CD4-positive, alpha-beta T cell treated with Interleukin-17A for 4 hours (primary cell): ENCODE data around the gene HOTAIR.

Experiments used
- DNase-seq: peaks from one replicate; pipeline ENCODE4 v3.0.0-alpha.2; 2020; ENCODE audit warnings: mixed read lengths

The HOTAIR gene

DNA sequence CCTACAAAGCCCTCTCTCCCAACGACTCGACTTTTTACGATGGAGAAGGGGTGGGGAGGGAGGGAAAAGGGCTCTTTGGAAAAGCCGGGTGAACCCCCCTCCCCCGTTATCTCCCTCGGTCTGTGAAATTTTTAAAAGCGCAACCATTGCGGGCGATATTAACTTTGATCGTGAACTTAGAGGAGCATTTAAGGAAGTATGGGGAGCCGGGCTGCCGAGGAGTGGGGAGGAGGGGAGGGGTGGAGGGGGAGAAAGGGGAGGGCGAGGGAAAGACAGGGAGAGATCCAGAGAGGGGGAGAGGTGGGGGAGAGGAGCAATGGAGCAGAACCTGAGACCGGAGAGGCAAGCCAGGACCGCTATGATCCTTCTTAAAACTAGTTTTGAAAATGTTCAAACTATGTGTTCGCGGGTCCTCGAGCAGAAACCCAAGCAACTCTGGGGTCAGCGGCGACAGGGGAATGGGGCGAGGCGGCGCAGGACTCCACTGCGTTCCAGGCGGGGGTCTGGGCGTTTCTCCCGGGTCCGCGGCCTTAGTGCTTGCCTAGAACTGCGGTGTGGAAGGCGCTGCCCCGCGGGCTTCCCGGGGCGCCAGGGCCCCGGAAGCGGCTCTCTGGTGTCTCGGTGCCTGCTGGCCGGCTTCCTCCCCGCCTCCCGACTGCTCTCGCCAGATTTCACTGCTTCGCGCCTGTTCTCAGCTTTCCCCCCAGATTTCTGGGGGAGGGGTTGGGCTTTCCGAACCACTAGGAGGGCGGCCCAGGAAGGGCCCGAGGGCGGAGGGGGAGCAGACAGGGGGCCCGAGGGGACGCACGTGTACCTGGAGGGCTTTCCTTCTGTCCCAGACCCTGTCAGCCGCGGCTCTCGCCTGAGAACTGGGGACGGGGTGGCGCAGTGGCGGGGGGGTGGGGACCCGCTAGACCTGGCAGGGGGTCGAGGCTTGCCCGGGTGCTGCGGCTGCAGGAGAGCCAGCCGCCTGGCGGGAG lies at the start of gene HOTAIR:
Gene HOTAIR, minus strand, starts transcription at position 871 of the 980 bp plus-strand sequence.
- peak; percentile 47 for DNase-seq

DNA sequence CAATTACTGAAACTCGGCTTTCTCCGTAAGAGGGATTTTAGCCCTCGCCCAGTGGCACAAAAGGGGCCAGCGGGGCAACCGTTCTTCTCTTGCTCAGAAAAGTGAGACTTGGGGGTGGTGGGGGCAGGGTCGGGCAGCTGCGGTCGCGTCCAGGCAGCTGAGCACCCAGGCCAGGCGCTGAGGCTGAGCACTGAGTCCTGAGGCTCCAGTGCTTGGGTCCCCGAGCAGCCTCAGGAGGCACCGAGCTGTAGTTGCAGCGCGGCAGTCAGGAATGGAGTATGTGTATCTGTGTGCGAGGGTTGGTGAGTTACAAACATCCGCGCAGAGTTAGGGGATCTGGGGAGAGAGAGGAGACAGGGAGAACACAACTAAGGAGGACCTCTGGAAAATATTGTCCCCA lies 49.4 kb upstream of the HOTAIR start:
- no peak for DNase-seq

DNA sequence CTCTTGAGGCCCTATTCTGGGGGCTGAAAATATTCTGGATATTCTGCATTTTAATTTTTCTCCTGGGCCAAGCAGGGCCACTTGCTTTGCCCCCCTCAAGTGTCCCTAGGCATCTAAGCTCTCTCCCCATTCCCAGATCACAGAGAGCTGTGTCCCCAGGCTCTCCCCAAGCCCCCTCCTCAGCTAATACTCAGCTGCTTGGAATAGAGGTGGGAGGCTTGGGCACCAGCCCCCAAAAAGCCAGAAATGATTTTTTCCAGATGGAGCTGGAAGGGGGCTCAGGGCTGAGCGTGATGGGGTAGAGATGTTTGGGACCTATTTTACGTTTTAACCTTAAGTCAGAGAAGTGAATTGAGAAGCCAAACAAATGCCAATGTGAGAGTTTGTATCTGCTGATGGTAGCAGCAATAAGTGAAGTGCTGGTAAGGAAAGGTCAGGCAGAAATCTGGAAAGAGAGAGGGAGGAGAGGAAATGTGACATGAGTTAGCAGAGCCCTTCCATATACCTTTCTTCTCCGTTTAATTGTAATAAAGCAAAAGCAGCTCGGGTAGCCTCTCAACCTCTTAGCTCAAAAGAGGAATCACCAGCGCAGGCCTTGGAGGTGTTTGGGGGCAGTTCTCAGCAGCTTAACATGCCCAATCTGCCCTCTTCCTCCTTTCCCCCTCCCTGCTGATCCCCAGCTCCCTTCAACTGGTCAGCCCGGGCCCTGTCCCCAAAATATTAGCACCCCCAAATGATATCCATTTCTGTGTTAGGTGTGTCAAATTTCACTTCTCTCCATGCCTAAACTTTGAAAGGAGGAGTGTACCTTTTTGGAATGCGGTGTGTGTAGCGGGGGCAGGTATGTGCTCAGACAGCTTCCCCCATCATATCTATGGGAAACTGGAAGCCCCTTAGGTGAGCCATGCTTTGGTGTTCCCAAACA lies 48.5 kb upstream of the HOTAIR start:
- no peak for DNase-seq

DNA sequence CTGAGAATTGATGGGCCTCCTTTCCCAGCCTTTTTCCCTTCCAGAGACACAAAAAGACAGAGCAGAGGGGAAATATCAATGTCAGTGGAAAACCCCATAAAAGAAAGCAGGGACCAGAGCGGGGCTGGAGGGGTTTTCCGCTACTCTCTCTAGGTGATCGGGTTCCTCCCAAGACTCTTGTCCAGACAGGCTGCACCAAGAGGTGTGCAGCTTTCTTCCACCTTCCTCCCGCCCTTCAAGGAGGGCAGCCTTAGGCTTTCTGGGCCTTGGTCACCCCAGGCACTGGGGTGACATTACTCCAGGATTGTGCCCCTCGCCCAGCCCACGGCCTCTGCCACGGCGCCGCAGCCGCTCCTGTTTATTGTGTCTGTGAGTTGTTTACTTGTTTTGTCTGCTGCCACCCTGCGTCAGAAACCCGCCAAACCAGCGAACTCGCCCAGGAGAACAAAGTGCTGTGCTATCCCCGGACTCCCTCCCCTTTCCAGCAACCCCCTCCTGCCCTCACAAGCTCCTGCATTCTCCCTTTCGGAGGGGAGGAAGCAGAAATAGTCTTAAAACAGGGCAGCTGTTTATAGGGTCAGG lies 46.8 kb upstream of the HOTAIR start:
- no peak for DNase-seq

DNA sequence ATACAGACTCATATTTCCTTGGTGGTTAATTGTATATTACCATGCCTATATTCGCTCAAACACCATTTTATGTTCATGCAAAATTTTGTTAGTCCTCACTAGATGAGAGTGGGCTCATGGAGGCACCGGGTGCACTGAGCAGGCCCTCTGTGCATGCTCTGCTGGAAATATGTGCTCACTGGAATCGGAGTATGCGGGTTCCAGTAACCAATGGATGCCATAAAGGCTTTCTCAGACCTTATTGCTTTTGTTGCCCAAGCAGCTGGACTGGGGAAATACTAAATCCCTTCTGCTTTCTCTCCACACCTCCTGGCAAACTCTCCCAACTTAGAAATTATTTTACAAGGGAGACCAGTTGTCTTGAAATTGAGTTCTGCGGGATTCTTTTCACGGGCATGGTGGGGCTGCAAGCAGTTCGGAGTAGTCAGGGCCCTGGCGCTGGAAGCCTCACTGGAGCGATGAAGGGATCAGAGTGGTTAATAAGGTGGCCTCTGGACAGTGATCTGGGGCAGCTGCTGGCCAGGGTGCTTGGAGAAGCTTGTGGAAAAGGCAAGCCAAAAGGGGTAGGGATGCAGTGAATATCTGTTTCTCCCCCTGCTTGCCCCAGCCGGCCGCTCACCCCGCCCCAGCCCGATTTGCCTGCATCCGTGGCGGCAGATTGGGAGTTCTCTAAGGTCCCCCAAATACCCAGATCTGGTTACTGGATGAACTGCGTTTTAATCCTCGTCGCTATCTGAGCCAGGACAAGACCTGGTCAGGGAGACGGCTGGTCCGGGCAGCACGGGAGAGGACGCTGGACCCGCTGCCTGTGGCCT lies 46.0 kb upstream of the HOTAIR start:
- DNase-seq: no peak

DNA sequence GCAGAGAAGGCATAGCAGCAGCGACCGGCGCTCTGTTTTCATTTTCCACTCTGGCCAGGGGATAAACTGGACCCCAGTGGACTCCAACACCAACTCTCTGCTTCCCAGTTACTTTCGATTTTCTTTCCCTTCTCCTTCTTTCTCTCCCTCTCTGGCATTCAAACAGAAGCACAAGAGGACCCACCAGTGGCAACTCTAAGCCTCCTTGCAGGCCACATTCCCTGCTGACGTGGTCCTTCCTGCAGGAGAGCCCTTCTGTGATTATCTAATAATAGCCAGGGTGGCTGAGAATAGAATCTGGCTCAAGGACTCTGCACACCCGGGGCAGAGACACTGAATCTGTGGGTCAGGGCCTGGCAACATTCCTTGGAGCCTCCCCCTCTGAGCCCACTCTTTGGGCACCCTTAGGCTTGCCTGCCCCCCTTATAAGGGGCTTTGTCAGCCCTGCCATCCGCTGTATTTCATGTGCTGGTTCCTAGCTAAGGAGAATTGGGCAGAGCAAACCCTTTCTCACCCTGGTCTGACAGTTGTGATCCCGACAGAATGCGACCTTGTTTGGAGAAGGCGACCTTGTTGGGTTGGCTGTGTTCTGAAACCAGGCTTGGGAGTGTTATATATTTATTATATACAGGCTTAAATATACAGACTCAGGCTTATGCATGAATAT lies 45.3 kb upstream of the HOTAIR start:
- no peak for DNase-seq

DNA sequence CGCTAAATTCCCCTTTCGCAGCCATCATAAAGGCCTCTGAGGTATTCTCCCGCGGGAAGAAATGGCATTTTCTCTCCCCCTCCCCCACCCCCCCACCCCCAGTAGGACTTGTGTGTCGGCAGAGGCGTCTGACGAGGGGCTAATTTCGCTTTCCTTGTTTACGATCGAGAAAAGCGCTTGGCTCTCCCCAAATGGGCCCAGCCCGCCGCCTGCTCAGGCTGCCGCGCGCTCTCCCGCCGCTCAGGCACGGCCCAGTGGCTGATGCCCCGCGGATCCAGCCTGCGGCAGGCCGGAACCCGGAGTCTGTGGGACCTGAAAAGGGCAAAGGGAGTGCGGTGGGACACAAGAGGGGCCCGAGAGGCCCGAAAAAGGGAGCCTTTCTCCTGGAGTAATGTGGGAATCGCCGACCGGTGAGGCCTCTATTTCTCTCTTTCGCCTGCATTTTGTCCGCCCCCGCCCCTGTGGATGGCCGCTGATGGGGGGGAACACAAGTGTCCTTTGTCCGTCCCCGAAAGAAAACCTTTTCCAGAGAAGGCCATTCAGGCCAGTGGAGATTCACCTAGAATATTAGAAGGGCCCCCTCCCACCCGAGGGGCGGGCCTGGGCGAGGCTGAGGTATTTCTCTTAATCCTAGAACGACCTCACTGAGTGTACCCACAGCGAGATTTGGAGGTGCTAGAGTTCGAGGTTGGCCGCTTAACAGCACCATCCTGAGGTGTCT lies 44.5 kb upstream of the HOTAIR start:
- no peak for DNase-seq

DNA sequence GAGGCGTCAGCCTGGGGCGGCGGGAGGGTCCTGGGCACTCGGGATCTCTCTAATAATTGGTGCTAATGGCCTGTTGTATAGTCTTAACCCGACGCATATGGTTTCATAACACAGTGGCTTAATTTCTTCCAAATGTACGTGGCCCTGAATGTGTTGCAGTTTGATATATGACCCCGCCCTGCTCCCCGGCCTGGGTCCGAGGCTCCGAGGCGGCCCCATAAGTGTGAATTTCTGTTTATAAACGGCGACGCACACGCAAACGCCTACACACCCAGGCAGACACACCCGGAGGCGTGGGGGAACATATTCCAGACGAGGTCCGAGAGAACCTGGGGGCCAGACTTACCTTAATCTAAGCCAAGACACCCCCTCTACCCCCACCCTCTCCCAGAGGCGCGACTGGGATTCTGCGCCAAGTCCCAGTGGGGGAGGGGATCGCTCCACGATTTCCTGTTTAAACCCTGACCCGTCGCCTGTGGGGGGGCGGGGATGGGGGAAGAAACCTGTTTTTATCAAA lies 43.8 kb upstream of the HOTAIR start:
- no peak for DNase-seq

DNA sequence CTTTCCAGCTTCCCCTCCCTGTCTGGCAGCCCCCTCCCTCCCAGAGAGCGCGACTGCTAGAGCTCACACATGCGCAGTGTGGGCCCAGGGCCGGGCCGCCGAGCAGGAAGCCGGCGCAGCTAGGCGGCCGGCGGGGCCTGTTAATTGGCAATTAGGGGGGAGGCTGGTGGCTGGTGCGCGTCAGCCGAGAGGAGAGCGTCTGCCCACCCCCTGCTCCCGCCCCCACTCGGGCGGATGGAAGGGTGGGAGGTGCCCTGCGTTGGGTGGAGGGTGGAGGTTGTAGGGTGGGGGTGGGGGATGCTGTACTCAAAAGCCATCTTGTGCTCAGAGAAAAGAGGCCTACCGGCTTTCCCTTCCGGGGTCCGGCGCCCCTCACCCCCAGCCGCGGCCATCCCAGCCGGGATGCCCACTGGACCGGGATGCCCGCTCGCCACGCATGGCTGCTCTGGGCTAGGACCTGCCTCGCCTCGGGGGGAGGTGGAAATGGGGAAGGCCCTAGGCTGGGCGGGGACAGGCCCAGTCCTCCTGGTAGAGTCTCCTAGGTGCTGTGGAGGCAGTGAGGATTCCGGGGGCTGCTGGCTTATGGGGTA lies 43.2 kb upstream of the HOTAIR start:
- DNase-seq: peak; percentile 79

DNA sequence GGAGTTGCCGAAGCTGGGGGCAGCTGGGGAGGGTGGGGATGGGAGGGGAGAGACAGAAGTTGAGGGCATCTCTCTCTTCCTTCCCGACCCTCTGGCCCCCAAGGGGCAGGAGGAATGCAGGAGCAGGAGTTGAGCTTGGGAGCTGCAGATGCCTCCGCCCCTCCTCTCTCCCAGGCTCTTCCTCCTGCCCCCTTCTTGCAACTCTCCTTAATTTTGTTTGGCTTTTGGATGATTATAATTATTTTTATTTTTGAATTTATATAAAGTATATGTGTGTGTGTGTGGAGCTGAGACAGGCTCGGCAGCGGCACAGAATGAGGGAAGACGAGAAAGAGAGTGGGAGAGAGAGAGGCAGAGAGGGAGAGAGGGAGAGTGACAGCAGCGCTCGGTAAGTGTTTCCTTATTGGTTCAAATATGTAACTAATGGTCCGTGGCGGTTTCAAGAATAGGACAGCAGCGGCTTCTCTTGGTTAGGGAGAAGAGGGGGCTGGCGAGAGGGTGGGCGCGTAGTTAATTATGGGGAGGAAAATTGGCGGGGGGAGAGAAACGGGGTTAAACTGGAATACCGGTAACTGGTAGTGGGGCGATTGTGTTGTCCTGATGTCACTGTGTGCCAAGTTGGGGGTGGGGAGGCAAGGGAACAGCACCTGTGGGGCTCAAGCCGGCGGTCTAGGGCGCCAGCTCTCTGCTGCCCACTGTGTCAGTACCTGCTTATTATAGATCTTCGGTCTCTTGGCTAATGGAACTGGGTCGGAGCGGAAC lies 42.5 kb upstream of the HOTAIR start:
- DNase-seq: no peak

DNA sequence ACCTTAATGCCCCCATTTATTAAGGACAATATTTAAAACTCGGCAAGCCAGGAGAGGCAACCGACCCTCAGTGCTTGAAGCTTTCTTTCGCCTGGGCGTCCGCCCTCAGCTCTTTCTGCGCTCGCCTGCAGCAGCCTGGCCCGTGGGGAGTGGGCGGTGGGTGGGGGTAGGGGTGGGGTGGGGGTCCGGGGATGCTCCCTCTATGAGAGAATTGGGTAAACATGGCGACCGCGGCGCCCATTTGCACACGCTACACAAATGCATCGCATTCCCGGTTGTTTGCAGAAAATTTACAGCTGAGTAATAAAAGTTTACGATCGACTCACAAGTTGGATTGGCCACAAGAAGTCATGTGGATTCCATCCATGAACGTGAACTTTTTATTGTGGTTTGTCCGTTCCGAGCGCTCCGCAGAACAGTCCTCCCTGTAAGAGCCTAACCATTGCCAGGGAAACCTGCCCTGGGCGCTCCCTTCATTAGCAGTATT lies 41.8 kb upstream of the HOTAIR start:
- DNase-seq: no peak

DNA sequence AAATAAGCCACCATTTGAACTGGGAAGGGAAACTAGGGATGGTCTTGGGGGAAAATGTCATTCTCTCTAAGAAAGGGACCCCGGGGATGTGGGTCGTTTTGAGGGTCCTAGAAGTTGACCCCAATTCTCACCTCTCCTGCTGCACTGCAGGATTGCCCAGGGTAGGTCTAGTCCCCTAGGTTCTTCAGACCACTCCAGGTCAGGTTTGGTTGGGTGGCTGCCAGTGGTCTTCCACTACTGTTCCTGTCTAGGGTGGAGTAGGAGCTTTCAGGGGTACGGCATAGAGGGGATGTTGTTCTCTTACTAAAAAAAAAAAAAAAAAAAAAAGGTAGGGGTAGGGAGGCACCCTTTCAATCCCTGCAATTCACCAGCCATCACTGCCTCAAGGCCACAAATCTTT lies 41.3 kb upstream of the HOTAIR start:
- no peak for DNase-seq

DNA sequence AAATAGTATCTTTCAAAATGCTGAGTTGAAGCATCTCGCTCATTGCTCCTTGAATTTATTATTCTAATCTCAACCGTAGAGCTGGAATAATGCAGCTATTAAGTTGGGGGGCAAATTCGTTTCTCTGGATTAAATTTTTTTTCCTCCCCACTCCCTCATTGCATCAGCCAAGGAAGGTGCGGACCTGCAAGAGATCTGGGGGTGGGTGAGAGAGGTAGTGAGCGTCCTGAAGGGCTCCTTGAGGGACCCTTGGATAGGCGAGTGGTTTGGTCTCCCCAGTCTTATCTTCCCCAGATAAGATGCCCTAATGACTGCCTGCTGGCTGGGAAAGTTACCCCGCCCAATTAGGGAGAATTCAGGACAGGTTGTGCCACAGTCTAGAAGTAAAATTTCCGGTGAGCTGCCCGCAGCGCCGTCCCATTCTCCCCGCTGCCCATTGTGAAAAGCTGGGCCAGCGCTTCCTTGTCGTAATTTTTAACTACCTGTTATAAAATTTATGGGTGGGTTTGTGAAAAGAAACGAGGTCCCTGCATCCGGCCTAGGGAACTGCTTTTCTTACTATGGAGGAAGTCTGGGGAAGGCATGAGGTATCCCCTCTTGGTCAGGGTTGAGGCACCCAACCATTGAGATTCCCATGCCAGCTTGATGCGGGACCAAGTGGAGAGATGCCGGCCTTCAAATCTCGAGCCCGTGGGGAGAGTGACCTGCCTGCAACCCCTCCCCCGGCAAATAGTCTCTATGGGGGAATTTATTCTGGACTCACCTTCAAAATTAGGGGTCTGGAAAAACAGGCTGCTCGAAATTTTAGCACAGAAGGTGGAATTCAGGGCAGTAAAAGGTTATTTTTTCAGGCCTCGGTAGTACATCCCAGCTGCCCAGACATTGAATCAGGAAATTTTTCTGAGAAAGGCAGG lies 40.5 kb upstream of the HOTAIR start:
- no peak for DNase-seq

DNA sequence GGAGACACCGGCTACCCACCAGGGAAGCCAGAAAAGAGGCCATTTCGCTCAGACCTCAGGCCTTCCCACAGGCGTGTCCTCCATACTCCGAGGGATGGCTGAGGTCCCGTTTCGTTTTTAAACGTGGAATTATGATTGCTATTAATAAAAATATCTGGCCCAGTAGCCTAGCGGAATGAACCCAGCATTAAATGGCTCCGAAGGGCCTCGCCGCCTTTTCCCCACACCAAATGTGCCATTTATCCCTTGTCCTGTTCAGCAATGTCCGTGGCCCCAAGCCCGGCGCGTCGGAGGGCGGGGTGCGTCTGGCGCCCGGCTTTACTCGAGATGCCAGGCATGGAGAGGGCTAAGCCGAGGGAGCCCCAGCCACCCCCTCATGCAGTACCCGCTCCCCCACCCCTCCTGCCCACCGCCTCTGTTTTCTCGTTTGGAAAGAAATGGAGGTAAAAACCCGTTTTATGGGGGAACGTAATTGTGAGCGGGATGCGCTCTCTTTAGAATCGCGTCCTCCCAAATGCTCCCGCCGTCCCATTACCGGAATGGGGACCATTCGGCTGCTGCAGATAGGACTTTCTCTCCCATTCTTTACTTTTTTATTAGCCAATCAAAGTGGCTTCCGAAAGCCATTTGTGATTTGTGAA lies 39.7 kb upstream of the HOTAIR start:
- DNase-seq: no peak

DNA sequence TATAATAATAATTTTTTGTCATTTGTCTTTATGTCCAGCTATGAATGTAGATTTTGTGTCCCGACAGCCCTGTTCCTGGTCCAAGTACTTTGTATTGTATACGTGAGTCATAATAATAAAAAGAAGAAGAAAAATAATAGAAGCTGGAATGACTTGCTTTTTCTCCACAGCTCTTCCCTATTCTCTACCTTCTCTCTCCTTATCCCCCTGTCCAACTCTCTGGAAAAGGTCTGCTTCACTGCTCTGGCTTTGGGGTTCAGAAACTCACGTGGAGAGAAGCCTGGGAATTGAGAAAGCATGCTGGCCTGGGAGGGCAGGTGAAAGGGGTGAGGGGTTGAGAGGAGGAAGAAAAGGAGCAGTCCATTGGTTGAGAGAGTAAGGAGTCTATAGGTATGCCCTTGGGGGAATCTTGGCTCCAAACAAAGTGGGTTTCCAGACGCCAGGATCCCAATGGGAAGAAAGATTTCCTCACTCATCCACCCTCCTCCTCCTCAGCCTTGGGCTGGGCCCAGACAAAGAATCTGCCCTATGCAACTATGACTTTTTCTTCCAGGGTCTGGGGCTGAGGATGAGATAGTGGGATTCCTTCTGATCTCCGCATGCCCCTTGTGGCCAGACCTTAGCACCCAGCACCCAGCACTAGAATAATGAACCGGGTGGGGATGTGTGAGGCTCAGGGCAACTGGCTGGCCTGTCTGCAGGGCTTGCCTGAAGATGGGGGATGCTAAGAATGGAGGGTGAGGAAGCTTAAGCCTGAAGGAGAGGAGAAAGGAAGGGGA lies 38.1 kb upstream of the HOTAIR start:
- no peak for DNase-seq

DNA sequence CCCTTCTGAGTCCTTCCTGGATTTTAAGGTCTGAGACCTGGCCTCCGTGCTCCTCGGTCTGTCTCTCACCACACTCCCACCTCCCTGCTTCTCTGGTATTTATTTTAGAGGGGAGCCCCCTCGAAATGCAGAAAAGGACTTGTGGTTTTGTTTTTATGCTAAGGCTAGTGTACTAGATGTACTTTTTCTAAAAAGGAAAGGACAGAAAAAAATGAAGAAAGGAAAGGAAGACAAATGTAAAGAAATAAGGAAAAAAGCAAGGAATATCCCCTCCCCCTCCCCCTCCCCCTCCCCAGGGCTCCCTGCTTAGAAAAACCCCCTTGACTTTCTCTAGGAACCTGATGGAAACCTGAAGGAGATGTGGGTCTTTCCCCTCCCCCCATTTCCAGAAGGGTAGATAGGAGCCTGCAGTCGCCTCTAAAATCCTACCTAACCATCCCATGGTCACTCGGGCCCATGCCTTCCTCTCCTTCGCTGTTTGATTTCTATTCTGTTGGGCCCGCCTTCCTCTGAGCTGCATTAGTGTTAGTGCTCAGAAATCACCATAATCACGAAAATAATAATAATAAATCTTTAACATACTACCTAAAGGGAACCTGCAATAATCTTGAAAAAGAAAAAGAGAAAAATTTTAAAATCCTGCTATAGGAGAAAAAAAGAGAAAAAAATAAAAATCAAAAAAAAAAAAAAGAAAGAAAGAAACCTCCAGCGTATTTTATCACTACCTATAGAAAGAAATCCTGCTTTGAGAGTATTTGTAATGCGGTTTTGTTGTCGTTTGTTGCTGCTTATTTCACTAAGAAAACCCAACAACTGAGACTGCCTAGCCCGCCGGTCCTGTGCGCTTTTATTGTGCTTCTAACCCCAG lies 37.1 kb upstream of the HOTAIR start:
- DNase-seq: no peak
